Left ventricle myocardium inferior (tissue), 1 donor: ENCODE data around the gene RERE. TPM values are rescaled to one million over a fixed set of nuclear protein-coding genes. Genes with fewer than 3 reads are reported as not detected.

Experiments used
- DNase-seq: peaks from one replicate; pipeline ENCODE4 v3.0.0-alpha.2; 2020
- H3K27ac ChIP-seq: fragments of 200-600 bp; replicated peaks from 2 replicates; pipeline ENCODE4 v1.8.0; 2021
- H3K27me3 ChIP-seq: fragments of 200-600 bp; 2 replicates; pipeline ENCODE4 v1.8.0; 2021; ENCODE audit warnings: low read depth
- H3K36me3 ChIP-seq: fragments of 200-600 bp; 2 replicates; pipeline ENCODE4 v1.8.0; 2021
- H3K4me1 ChIP-seq: fragments of 200-600 bp; 2 replicates; pipeline ENCODE4 v1.8.0; 2021
- H3K4me3 ChIP-seq: fragments of 200-600 bp; 2 replicates; pipeline ENCODE4 v1.8.0; 2021; ENCODE audit warnings: mild to moderate bottlenecking, moderate library complexity
- H3K9me3 ChIP-seq: fragments of 200-600 bp; replicated peaks from 2 replicates; pipeline ENCODE4 v1.8.0; 2021
- CTCF ChIP-seq: fragments of 200-600 bp; IDR thresholded peaks from 2 replicates; pipeline ENCODE4 v1.8.0; 2021; ENCODE audit warnings: antibody characterized with exemption, mild to moderate bottlenecking, borderline replicate concordance
- intact Hi-C: fragments of 100-400 bp; cut with micrococcal nuclease; formaldehyde crosslinking; loops from one replicate; pipeline ENCODE4 v1.11.0; 2022
- total RNA-seq: library from RNA; stranded (reverse); fragmentation: NEBNext Ultra II Directional; extraction: Animal tissue kit (Norgen Biotek cat#: 25700); gene quantifications from one replicate; pipeline ENCODE4 v1.2.1, GENCODE V29; 2021
- donor health status: DM: no; HTN: yes; CAD: no; lungs with severe emphysema.

Gene RERE
- total RNA-seq, 1 donor from 2014 or later = 141 TPM

GRCh38 chr1:8554956-8555534 is 262.4 kb downstream of the RERE start:
- intact Hi-C loops = no loop called here
- Histone ChIP-seq H3K27me3 (no peaks in the 10 kb centered on the region), H3K36me3 (peaks cover 5% of the 10 kb centered on the region), H3K4me3 (no peak overlapping the region), H3K4me1 (peaks cover 7% of the 10 kb centered on the region), H3K9me3 (no peaks in the 10 kb centered on the region), H3K27ac (no peak overlapping the region)
- no peak for DNase-seq
- TF ChIP-seq CTCF = no peak

- no peak for DNase-seq
- intact Hi-C loops = no loop called here
- Histone ChIP-seq H3K4me1 (peaks cover 16% of the 10 kb centered on the region), H3K9me3 (no peaks in the 10 kb centered on the region), H3K27me3 (no peaks in the 10 kb centered on the region), H3K27ac (no peak overlapping the region), H3K36me3 (peaks cover 5% of the 10 kb centered on the region), H3K4me3 (no peak overlapping the region)
- TF ChIP-seq CTCF = no peak
Measured at GRCh38 chr1:8552820-8553397, 264.5 kb downstream of the RERE start.

GRCh38 chr1:8551613-8552489 is 265.6 kb downstream of the RERE start:
- Histone ChIP-seq H3K27ac (no peak overlapping the region), H3K4me3 (no peak overlapping the region), H3K4me1 (peaks cover 16% of the 10 kb centered on the region), H3K9me3 (no peaks in the 10 kb centered on the region), H3K36me3 (peaks cover 5% of the 10 kb centered on the region), H3K27me3 (no peaks in the 10 kb centered on the region)
- no peak for DNase-seq
- intact Hi-C loops = no loop called here
- TF ChIP-seq CTCF = no peak

GRCh38 chr1:8551057-8551456 is 266.4 kb downstream of the RERE start:
- intact Hi-C loops = no loop called here
- no peak for TF ChIP-seq CTCF

GRCh38 chr1:8547791-8548190 is 269.6 kb downstream of the RERE start:
- H3K9me3 ChIP-seq = no peaks in the 10 kb centered on the region
- no peak overlapping the region for H3K27ac ChIP-seq
- TF ChIP-seq CTCF = no peak
- intact Hi-C loops = no loop called here
- no peaks in the 10 kb centered on the region for H3K27me3 ChIP-seq
- H3K4me1 ChIP-seq = peaks cover 11% of the 10 kb centered on the region
- H3K4me3 ChIP-seq = no peak overlapping the region
- H3K36me3 ChIP-seq = no peaks in the 10 kb centered on the region
- no peak for DNase-seq

More at GRCh38 chr1:8551057-8551456, 266.4 kb downstream of the RERE start:
- no peak overlapping the region for H3K27ac ChIP-seq
- DNase-seq = no peak
- peaks cover 2% of the 10 kb centered on the region for H3K36me3 ChIP-seq
- peaks cover 16% of the 10 kb centered on the region for H3K4me1 ChIP-seq
- no peaks in the 10 kb centered on the region for H3K9me3 ChIP-seq
- no peak overlapping the region for H3K4me3 ChIP-seq
- no peaks in the 10 kb centered on the region for H3K27me3 ChIP-seq
